GM12892 (cell line): ENCODE results near the gene RASA3.

Experiments
- POLR2A ChIP-seq: IDR thresholded peaks from 2 replicates; pipeline ENCODE4 v1.6.1; 2011; ENCODE audit warnings: low read depth, low read length, control low read depth
- TAF1 ChIP-seq: IDR thresholded peaks from 2 replicates; pipeline ENCODE4 v1.6.1; 2011; ENCODE audit warnings: low read depth, mild to moderate bottlenecking, control low read depth, low read length, borderline replicate concordance

GRCh38 chr13:113945857-113946408 lies 186.5 kb downstream of the RASA3 start:
- TF ChIP-seq POLR2A (no peak), TAF1 (no peak)
